HL-60/S4 (cell line): ENCODE results near the gene LSM4.
"Not testable (repeated sequence)": the region's sequence is repeated elsewhere in the genome, so short reads cannot be mapped to it uniquely, and the experiment has no call there.

Source experiments
- in situ Hi-C: fragments of 300-500 bp; cut with MboI; formaldehyde crosslinking; loops from 2 replicates; pipeline ENCODE4 v1.14.3; 2022; ENCODE audit warnings: low sequenced_read_pairs

Gene LSM4

GRCh38 chr19:18322759-18323460 lies at the start of gene LSM4:
Gene LSM4, minus strand, starts transcription at chr19:18323076. Its CDS starts 56 bp downstream, at chr19:18323020.
- in situ Hi-C loops = loop anchor here (5.0 kb wide), 1 partner anchor 46 kb away; no protein-coding TSS in a partner anchor

- in situ Hi-C loops = no loop called here
Observed at GRCh38 chr19:18368504-18369222, 45.8 kb upstream of the LSM4 start.

DNA sequence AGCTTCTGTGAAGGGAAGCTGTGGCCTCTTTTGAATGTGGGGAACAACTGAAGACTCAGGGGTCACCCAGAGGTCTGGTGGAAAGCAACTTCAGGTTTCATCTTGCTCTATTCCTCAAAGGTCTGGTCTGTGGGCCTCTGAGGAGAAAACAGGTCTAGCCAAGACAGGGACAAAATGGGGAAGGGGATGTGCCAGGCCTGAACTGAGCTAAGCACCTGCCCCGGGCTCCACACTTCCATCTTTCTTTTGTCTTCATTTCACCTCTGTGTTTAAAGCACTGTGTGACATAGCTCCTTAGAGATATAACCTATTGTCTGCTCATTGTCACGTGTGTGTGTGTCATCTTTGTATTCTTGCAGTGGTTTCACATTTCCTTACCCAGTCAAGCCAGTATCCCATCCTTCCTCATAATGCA lies 43.2 kb upstream of the LSM4 start:
- in situ Hi-C loops = no loop called here

- in situ Hi-C loops = no loop called here
Observed at GRCh38 chr19:18364826-18365528, 42.1 kb upstream of the LSM4 start.

DNA sequence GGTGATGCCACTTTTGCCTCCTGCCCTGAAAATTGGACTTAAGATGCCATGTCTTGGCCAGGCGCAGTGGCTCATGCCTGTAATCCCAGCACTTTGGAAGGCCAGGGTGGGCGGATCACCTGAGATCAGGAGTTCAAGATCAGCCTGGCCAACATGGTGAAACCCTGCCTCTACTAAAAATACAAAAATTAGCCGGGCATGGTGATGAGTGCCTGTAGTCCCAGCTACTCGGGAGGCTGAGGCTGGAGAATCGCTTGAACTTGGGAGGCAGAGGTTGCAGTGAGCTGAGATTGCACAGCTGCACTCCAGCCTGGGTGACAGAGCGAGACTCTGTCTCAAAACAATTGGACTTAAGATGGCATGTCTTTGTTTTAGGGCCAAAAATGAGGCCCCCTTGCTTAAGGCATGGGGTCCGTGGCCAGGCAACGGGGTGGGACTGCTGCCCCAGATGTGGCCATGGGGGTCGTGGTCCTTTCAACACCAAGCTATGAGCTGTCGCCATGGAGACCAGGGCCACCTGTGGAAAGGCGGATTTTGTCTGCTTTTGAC lies 41.5 kb upstream of the LSM4 start:
- in situ Hi-C loops = not testable (repeated sequence)

DNA sequence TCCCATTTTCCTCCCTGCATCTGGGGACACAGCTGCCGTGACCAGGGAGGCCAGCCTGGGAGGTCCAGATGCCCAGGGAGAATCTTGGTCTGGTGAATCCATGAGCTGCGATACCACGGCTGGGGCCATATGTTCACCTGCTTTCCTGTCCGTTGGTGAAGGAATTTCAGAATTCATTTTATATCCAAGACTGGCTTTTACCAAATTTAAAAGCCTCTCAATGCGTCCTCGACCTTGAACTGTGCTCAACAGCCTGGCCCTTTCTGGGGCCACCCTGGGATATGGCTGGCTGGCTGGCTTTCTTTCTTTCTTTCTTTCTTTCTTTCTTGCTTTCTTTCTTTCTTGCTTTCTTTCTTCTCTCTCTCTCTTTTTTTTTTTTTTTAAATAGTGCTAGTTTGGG lies 40.9 kb upstream of the LSM4 start:
- in situ Hi-C loops = no loop called here

DNA sequence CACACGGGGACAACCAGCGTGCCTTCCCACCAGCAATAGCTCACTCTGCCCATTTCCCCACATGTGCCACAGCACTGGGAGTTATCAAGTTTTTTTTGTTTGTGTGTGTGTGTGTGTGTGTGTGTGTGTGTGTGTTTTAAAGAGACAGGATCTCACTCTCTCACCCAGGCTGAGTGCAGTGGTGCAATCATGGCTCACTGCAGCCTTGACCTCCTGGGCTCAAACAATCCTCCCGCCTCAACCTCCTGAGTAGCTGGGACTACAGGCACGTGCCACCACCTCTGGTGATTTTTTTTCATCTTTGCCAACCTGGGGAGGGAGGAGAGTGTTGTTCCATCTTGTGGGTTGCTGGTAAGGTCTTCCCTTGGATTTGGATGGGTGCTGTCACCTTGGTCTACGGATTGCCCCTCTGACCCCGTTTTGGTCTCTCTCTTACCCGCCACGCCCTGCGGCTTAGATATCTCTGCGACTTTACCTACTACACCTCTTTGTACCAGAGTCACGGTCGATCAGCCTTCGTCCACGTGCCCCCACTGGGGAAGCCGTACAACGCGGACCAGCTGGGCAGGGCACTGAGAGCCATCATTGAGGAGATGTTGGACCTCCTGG lies 40.2 kb upstream of the LSM4 start:
- in situ Hi-C loops = no loop called here

DNA sequence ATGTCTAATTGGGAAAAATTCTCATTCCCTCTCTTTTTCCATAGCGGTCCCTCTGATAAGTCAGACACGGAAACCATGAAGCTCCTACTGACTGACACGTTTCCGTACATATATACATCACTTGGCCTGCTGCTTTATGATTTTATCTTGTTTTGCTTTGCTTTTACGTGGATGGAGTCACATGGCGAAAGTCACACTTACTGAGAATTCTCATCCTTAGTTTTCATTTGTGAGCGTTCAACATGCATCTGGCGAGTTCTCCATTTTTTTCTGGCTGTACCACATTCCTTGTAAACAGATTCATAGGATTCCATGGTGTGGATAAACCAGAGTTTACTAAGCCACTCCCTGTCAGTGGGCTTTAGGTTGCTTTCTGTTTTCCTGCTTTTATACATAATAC lies 38.8 kb upstream of the LSM4 start:
- in situ Hi-C loops = no loop called here

DNA sequence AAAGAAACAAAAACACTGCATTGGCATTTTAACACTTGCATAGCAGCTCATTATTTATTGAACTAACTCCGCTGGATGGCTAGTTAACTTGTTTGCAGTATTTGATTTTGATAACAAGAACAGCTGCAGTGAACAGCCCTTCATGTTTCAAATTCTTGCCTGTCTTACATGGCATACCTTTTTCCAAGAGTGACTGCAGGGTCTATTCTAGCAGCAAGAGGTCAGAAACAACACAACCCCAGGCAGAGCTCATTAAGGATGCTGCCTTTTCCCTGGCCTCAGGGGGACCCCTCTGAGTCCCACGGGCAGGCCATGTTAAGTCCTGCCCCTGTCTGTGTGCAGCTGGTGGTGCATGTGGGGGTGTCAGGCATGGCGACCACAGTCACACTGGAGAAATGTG lies 34.2 kb upstream of the LSM4 start:
- in situ Hi-C loops = no loop called here

GRCh38 chr19:18354743-18355142 lies 31.9 kb upstream of the LSM4 start:
- in situ Hi-C loops = not testable (repeated sequence)

GRCh38 chr19:18353378-18354005 lies 30.6 kb upstream of the LSM4 start:
- in situ Hi-C loops = no loop called here

- in situ Hi-C loops = no loop called here
Observed at GRCh38 chr19:18351544-18351943, 28.7 kb upstream of the LSM4 start.

GRCh38 chr19:18350490-18350889 lies 27.6 kb upstream of the LSM4 start:
- in situ Hi-C loops = no loop called here

GRCh38 chr19:18349524-18350128 lies 26.8 kb upstream of the LSM4 start:
- in situ Hi-C loops = no loop called here

DNA sequence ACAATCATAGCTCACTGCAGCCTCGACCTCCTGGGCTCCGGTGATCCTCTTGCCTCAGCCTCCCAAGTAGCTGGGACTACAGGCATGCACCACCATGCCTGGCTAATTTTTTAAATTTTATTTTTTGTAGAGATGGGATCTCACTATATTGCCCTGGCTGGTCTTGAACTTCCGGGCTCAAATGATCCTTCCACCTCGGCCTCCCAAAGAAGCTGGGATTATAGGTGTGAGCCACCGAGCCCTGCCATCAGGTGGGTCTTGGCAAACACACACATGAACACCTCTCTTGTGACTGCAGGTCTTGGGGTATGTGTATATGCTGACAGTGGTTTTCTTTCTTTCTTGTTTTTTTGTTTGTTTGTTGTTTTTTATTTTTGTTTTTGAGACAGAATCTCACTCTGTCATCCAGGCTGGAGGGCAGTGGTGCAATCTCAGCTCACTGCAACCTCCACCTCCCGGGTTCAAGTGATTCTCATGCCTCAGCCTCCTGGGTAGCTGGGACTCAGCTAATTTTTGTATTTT lies 26.0 kb upstream of the LSM4 start:
- in situ Hi-C loops = not testable (repeated sequence)

DNA sequence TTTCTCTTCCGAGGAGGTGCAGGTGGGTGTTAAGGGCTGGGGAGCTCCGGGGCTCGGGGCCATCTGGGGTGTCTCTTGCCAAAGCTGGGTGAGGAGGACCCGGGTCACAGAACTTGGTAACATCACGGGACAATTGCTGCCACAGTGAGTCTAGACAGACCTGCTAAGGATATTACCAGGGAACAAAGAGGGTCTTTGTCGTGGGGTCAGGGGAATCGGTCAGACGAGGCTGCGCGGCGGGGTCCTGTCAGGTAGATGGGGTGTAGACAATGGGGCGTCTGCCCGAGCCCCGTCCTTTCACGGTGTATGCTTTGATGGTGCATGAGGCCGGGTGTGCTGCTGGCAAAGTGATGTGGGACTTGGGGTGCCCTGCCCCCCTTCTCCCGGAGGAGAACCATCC lies 25.3 kb upstream of the LSM4 start:
- in situ Hi-C loops = no loop called here

DNA sequence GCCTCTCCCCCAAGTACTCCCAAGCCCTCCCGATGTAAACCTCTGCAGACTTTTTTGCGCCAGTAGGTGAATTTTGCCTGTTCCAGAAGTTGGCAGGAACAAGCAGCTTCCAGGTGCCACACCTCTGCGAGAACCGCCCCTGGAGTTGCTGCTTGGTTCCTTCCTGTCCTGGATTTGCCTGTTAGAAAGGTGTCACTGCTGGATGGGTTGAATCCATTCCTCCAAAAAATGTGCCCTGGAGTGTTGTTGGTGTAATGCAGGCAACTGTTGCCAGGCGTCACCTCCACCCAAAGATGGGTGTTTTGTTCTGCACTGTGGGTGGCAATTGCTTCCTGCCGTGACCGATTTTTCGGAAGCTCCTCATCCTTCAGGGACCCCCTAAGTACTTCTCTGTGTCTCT lies 23.2 kb upstream of the LSM4 start:
- in situ Hi-C loops = no loop called here

DNA sequence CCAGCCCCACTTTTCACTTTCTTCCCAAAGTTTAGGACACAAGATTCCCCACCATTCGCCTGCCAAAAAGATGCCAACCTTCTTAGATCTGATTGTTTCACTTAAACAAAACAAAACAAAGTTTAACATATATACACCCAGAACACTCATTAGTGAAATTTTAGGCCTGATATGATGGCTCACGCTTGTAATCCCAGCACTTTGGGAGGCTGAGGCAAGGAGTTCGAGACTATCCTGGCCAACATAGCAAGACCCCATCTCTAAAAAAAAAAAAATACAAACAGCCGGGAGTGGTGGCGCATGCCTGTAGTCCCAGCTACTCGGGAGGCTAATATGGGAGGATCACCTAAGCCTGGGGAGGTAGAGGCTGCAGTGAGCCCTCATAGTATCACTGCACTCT lies 22.4 kb upstream of the LSM4 start:
- in situ Hi-C loops = no loop called here

- in situ Hi-C loops = no loop called here
Observed at GRCh38 chr19:18344582-18344950, 21.7 kb upstream of the LSM4 start.

- in situ Hi-C loops = no loop called here
Observed at GRCh38 chr19:18342090-18342632, 19.3 kb upstream of the LSM4 start.
